Stimulated activated CD8-positive, alpha-beta memory T cell treated with anti-CD3 and anti-CD28 coated beads, Interleukin-4, amount 100 ng/mL, for 48 hours (primary cell): ENCODE data around the gene GPHN.

Source experiments
- DNase-seq: peaks from one replicate; pipeline ENCODE4 v3.0.0-alpha.2; 2020

Gene GPHN

GRCh38 chr14:66507722-66508546, at the start of gene GPHN:
Gene GPHN (plus strand): TSS chr14:66508147.
- DNase-seq = peak; percentile 89

GRCh38 chr14:66459603-66460002, 48.3 kb upstream of the GPHN start:
- no peak for DNase-seq

GRCh38 chr14:66464261-66464660, 43.7 kb upstream of the GPHN start:
- DNase-seq = no peak

- DNase-seq = no peak
Measured at GRCh38 chr14:66468778-66469367, 39.1 kb upstream of the GPHN start.

- no peak for DNase-seq
Measured at GRCh38 chr14:66471584-66471983, 36.4 kb upstream of the GPHN start.

- no peak for DNase-seq
Measured at GRCh38 chr14:66472251-66472650, 35.7 kb upstream of the GPHN start.

- no peak for DNase-seq
Measured at GRCh38 chr14:66473223-66473622, 34.7 kb upstream of the GPHN start.

GRCh38 chr14:66476964-66477363, 31.0 kb upstream of the GPHN start:
- no peak for DNase-seq

- no peak for DNase-seq
Measured at GRCh38 chr14:66477567-66477966, 30.4 kb upstream of the GPHN start.

GRCh38 chr14:66482873-66483272, 25.1 kb upstream of the GPHN start:
- DNase-seq = no peak

GRCh38 chr14:66483322-66483721, 24.6 kb upstream of the GPHN start:
- no peak for DNase-seq

- DNase-seq = no peak
Measured at GRCh38 chr14:66485029-66485428, 22.9 kb upstream of the GPHN start.

- no peak for DNase-seq
Measured at GRCh38 chr14:66485910-66486421, 22.0 kb upstream of the GPHN start, which contains the start of gene CCDC196. Gene CCDC196 (plus strand): TSS chr14:66486371. CDS start chr14:66486503, 132 bp downstream.

GRCh38 chr14:66487164-66487563, 20.8 kb upstream of the GPHN start:
- DNase-seq = no peak

- DNase-seq = no peak
Measured at GRCh38 chr14:66490143-66491111, 17.5 kb upstream of the GPHN start.

- DNase-seq = no peak
Measured at GRCh38 chr14:66493750-66494149, 14.2 kb upstream of the GPHN start.

GRCh38 chr14:66495218-66496098, 12.5 kb upstream of the GPHN start:
- DNase-seq = peak; percentile 31

GRCh38 chr14:66496188-66496807, 11.6 kb upstream of the GPHN start:
- DNase-seq = no peak

- DNase-seq = no peak
Measured at GRCh38 chr14:66496911-66497310, 11.0 kb upstream of the GPHN start.

- DNase-seq = no peak
Measured at GRCh38 chr14:66498311-66498710, 9.6 kb upstream of the GPHN start.

- no peak for DNase-seq
Measured at GRCh38 chr14:66501592-66501991, 6.4 kb upstream of the GPHN start.
